Activated T-cell treated with anti-CD3 and anti-CD28 coated beads, Interleukin-2, amount 50 U/mL, for 72 hours (primary cell): ENCODE data around the gene TMIGD2. TPM values are rescaled to one million over a fixed set of nuclear protein-coding genes. Genes with fewer than 3 reads are reported as not detected.
"Not testable (repeated sequence)": the region's sequence is repeated elsewhere in the genome, so short reads cannot be mapped to it uniquely, and the experiment has no call there.

Experiments
- ATAC-seq, 2 donors: fragments of 150-1000 bp; cut with Tn5 transposase; replicated peaks in 1 of 2; 2 replicates each; pipeline ENCODE4 v1.10.0; 2021; ENCODE audit warnings: moderate library complexity in 2 of 2, mild to moderate bottlenecking in 1 of 2
- DNase-seq, 2 donors: peaks; one replicate each; pipeline ENCODE4 v3.0.0; 2021 to 2022; ENCODE audit warnings: mixed read lengths in 1 of 2
- H3K27ac Mint-ChIP-seq: one replicate; pipeline ENCODE4 v1.8.0; 2022; ENCODE audit warnings: mild to moderate bottlenecking, moderate library complexity, mixed read lengths
- H3K27me3 Mint-ChIP-seq: one replicate; pipeline ENCODE4 v1.8.0; 2022; ENCODE audit warnings: low read depth, mixed read lengths
- H3K36me3 Mint-ChIP-seq, 2 donors: one replicate each; pipeline ENCODE4 v1.8.0; 2022; ENCODE audit warnings: mixed read lengths in 2 of 2, mild to moderate bottlenecking in 1 of 2; ENCODE audit not compliant: insufficient read depth in 2 of 2
- H3K4me1 Mint-ChIP-seq: one replicate; pipeline ENCODE4 v1.8.0; 2022; ENCODE audit warnings: low read depth, mixed read lengths
- H3K4me3 Mint-ChIP-seq, 2 donors: one replicate each; pipeline ENCODE4 v1.8.0; 2022; ENCODE audit warnings: mild to moderate bottlenecking in 2 of 2, mixed read lengths in 2 of 2, moderate library complexity in 2 of 2
- H3K9me3 Mint-ChIP-seq, 2 donors: one replicate each; pipeline ENCODE4 v1.8.0; 2022; ENCODE audit warnings: mixed read lengths in 2 of 2
- total RNA-seq, 2 donors: library from RNA; stranded (reverse); gene quantifications; one replicate each; pipeline ENCODE4 v1.2.3, GENCODE V29; 2022

Gene TMIGD2
- total RNA-seq, 2 donors from 2014 or later: 19.8 to 29.1 TPM

DNA sequence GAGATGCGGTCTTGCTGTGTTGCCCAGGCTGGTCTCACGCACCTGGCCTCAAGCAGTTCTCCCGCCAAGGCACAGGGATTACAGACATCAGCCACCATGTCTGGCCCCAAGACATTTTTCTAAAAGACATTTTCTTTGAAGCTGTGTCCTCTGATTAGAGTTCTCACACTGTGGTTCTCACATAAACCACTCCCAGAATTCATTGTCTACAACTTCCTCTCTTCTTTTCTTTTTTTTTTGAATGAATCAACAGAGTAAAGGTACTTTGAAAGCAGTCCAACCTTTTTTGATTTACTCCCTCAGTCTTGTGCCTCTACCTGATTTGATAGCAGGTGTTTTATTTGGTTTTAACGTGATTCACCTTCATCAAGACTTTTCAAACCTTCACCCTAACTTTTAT lies 37.4 kb downstream of the TMIGD2 start:
- ATAC-seq: no peak
- Mint-ChIP-seq H3K4me3 (peak overlapping the region in 1 of 2 donors; percentile 31), H3K36me3 (peaks cover 6 to 30% of the 10 kb centered on the region in 2 donors), H3K27me3 (no peaks in the 10 kb centered on the region), H3K9me3 (no peaks in the 10 kb centered on the region), H3K27ac (peak overlapping the region; percentile 75), H3K4me1 (peaks cover 19% of the 10 kb centered on the region)
- DNase-seq: no peak

DNA sequence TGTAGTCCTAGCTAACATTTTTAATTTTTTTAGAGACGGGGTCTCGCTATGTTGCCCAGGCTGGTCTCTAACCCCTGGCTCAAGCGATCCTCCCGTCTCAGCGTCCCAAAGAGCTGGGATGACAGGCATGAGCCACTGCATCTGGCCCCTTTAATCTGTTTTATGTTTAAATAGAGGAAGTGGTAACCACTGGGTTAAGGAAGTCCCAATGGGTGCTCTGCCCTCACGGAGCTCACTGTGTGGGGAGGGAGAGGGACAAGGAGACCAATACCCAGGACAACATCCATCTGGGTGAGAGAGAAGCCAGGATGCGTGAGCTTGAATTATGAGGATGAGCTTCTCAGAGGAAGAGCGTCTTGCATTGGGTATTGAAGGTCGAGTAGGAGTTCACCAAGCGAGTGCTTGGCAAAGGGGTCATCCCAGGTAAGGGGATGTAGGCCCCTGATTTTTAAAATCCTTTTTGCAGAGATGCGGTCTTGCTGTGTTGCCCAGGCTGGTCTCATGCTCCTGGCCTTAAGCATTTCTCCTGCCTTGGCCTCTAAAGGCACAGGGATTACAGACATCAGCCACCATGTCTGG lies 41.5 kb downstream of the TMIGD2 start:
- no peaks in the 10 kb centered on the region for H3K9me3 Mint-ChIP-seq
- H3K36me3 Mint-ChIP-seq: peaks cover 7 to 29% of the 10 kb centered on the region in 2 donors
- H3K4me1 Mint-ChIP-seq: peaks cover 19% of the 10 kb centered on the region
- H3K27me3 Mint-ChIP-seq: no peaks in the 10 kb centered on the region
- H3K27ac Mint-ChIP-seq: no peak overlapping the region
- H3K4me3 Mint-ChIP-seq: no peak overlapping the region
- DNase-seq (no peak), ATAC-seq (no peak)

DNA sequence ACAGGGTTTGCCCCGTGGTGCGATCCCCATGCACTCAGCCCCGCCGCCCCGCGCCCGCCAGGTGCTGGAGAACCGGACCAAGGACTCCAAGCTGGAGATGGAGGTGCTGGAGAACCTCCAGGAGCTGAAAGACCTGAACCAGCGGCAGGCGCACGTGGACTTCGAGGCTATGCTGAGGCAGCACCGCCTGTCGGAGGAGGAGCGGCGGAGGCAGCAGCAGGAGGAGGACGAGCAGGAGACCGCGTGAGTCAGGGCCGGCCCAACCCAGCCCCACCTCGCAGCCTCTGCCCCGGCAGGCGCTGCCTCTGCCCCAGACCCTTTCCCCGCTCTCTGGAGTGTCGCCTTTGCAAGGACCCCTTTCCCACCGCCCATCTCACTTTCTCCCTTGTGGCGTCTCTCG lies 44.0 kb downstream of the TMIGD2 start:
- peaks cover under 1% of the 10 kb centered on the region for H3K4me1 Mint-ChIP-seq
- H3K27ac Mint-ChIP-seq: no peak overlapping the region
- no peak overlapping the region for H3K4me3 Mint-ChIP-seq
- ATAC-seq (no peak), DNase-seq (no peak)
- H3K27me3 Mint-ChIP-seq: no peaks in the 10 kb centered on the region
- no peaks in the 10 kb centered on the region for H3K9me3 Mint-ChIP-seq
- H3K36me3 Mint-ChIP-seq: peaks cover 13 to 41% of the 10 kb centered on the region in 2 donors

DNA sequence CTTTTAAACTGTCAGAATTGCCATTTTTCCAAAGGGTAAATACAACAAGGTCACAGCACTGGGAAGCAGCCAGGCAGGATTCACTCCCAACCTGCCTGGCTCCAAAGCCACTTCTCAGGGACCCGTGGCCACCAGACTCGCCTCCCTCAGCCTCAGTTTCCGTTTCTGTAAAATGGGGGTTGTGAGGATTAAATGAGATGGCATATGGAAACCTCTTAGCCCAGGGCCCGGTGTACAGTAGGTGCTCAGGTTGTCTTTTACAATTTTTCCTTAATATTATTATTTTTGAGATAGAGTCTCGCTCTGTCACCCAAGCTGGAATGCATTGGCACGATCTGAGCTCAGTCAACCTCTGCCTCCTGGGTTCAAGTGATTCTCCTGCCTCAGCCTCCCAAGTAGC lies 45.2 kb downstream of the TMIGD2 start:
- Mint-ChIP-seq H3K36me3 (peaks cover 13 to 48% of the 10 kb centered on the region in 2 donors), H3K27me3 (no peaks in the 10 kb centered on the region), H3K4me3 (no peak overlapping the region), H3K4me1 (no peaks in the 10 kb centered on the region), H3K9me3 (no peaks in the 10 kb centered on the region), H3K27ac (no peak overlapping the region)
- no peak for ATAC-seq
- DNase-seq: no peak

DNA sequence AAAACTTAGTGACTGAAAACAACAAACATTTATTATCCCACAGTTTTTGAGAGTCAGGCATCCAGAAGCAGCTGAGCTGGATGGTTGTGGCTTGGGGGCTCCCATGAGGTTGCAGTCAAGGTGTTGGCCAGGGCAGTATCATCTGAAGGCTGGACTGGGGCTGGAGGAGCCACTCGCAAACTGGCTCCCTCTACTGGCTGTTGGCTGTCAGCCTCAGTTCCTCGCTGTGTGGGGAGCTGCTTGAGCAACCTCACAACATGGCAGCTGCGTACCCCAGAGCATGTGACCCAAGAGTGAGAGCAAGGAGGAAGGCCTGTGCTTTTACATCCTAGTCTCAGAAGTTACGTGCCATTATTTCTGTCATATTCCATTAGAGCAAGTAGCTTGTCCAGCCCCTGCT lies 45.6 kb downstream of the TMIGD2 start:
- Mint-ChIP-seq H3K36me3 (peaks cover 13 to 50% of the 10 kb centered on the region in 2 donors), H3K4me3 (no peak overlapping the region), H3K9me3 (no peaks in the 10 kb centered on the region), H3K4me1 (no peaks in the 10 kb centered on the region), H3K27ac (no peak overlapping the region), H3K27me3 (no peaks in the 10 kb centered on the region)
- no peak for DNase-seq
- no peak for ATAC-seq

DNA sequence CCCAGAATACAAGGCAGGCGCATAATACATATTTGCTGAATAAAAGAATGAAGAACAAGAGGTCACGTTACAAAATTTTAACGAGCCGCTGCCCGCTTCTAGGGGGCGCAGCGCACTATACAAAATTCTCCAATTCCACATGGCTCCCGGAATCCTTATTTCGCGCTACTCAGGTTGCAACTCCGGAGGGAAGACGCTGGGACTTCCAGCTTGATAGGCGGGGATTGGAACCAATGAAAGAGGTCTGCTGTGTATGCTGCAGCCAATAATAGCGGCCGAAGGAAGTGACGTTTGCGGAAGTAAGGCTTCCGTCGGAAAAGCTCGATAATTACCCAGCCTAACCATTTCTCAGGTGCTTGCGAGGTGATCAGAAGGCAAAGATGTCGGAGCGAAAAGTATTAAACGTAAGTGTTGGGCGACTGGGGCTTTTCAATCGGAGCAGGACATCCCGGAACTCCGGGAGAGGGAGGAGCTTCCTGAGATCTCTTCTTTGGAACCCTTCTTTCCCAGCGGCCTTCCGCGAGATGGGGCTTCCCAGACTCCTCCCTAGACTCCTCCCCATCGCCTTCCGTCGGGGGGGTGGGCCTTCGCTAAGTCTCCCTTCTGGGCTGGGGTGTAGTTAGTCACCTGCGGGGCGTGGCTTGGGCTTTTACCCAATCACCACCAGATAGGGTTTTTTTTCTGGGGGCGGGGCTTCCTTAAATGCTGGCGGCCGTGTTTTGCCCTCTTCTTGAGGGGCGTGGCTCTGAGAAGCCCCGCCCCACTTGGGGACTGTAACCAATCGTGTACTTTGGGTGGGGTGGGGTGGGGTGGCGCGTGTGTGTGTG lies 55.2 kb downstream of the TMIGD2 start, which contains the start of gene YJU2:
Gene YJU2, plus strand, starts transcription at position 314 of the 827 bp plus-strand sequence. Its CDS starts 67 bp downstream, at position 381.
- H3K36me3 Mint-ChIP-seq: peaks cover 8 to 29% of the 10 kb centered on the region in 2 donors
- ATAC-seq: peak; percentile 95 to 96
- H3K4me3 Mint-ChIP-seq: peak within 1 kb of the TSS; percentile 83 to 86
- no peaks in the 10 kb centered on the region for H3K27me3 Mint-ChIP-seq
- DNase-seq: peak; percentile 99 to 100
- peak within 1 kb of the TSS; percentile 92 for H3K27ac Mint-ChIP-seq
- H3K4me1 Mint-ChIP-seq: peaks cover 34% of the 10 kb centered on the region
- no peaks in the 10 kb centered on the region for H3K9me3 Mint-ChIP-seq

DNA sequence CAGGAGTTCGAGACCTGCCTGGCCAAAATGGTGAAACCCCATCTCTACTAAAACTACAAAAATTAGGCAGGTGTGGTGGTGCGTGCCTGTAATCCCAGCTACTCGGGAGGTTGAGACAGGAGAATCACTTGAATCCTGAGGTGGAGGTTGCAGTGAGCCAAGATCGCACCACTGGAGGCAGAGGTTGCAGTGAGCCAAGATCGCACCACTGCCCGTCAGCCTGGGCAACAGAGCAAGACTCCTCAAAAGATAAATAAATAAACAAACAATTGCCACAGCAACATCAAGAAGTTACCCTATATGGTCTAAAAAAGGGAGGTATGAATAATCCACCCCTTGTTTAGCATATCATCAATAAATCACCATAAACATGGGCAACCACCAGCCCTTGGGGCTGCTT lies 56.3 kb downstream of the TMIGD2 start:
- ATAC-seq, DNase-seq, H3K9me3 Mint-ChIP-seq, H3K27me3 Mint-ChIP-seq: not testable (repeated sequence)
- peaks cover 34% of the 10 kb centered on the region for H3K4me1 Mint-ChIP-seq
- H3K27ac Mint-ChIP-seq: peak overlapping the region; percentile 92
- H3K36me3 Mint-ChIP-seq: peaks cover 8 to 25% of the 10 kb centered on the region in 2 donors
- H3K4me3 Mint-ChIP-seq: peak overlapping the region; percentile 83 to 86

Other genes with a start within 250 kb of the TMIGD2 start
- 10 to 100 TPM; 29.9 to 39.6 TPM for gene ZBTB7A, start 235.5 kb downstream of the TMIGD2 start, total RNA-seq
- gene MAP2K2, start 178.3 kb downstream of the TMIGD2 start, total RNA-seq: 100 to 1,000 TPM; 144 to 157 TPM
- gene CREB3L3, start 148.8 kb downstream of the TMIGD2 start, total RNA-seq: under 1 TPM in 1 of 2 donors, not detected in 1; 0.10 TPM
- gene SIRT6, start 119.8 kb downstream of the TMIGD2 start, total RNA-seq: 10 to 100 TPM; 44.1 to 45.9 TPM
- gene ANKRD24, start 119.7 kb downstream of the TMIGD2 start, total RNA-seq: 1 to 10 TPM; 2.8 to 4.1 TPM
- gene EBI3, start 72.9 kb downstream of the TMIGD2 start, total RNA-seq: 10 to 100 TPM; 21.8 to 29.9 TPM
- gene YJU2, start 55.3 kb downstream of the TMIGD2 start, total RNA-seq: 10 to 100 TPM; 27.3 to 32.7 TPM
- gene SHD, start 23.1 kb downstream of the TMIGD2 start, total RNA-seq: not detected
- 10 to 100 TPM; 17.1 to 22.8 TPM for gene FSD1, start 2.2 kb upstream of the TMIGD2 start, total RNA-seq
- 10 to 100 TPM in 1 of 2 donors, 1 to 10 TPM in 1; 8.3 to 10.0 TPM for gene STAP2, start 36.4 kb upstream of the TMIGD2 start, total RNA-seq
- gene MPND, start 41.2 kb upstream of the TMIGD2 start, total RNA-seq: 10 to 100 TPM in 1 of 2 donors, 1 to 10 TPM in 1; 9.7 to 10.3 TPM
- 10 to 100 TPM; 40.6 TPM for gene SH3GL1, start 98.2 kb upstream of the TMIGD2 start, total RNA-seq
- 10 to 100 TPM; 74.0 to 79.7 TPM for gene CHAF1A, start 100.3 kb upstream of the TMIGD2 start, total RNA-seq
- 10 to 100 TPM; 55.2 to 61.3 TPM for gene UBXN6, start 155.4 kb upstream of the TMIGD2 start, total RNA-seq
- 10 to 100 TPM; 48.5 to 58.9 TPM for gene HDGFL2, start 169.9 kb upstream of the TMIGD2 start, total RNA-seq
- under 1 TPM; 0.05 to 0.12 TPM for gene PLIN4, start 216.1 kb upstream of the TMIGD2 start, total RNA-seq
- gene PLIN5, start 232.8 kb upstream of the TMIGD2 start, total RNA-seq: under 1 TPM; 0.24 to 0.81 TPM
- gene LRG1, start 237.6 kb upstream of the TMIGD2 start, total RNA-seq: 1 to 10 TPM in 1 of 2 donors, under 1 TPM in 1; 0.67 to 2.3 TPM